Nephron (organoid): Measurements from ENCODE around the gene RANBP10.

Experiments used
- H3K27ac Mint-ChIP-seq, 3 experiments: 2 replicates each; pipeline ENCODE4 v1.8.0; 2020; ENCODE audit warnings: mixed read lengths in 3 of 3, mild to moderate bottlenecking in 2 of 3, moderate library complexity in 1 of 3
- H3K27me3 Mint-ChIP-seq: 2 replicates; pipeline ENCODE4 v1.8.0; 2021; ENCODE audit warnings: low read depth, mild to moderate bottlenecking, moderate library complexity, mixed read lengths
- H3K36me3 Mint-ChIP-seq: 2 replicates; pipeline ENCODE4 v1.8.0; 2020; ENCODE audit warnings: low read depth, mixed read lengths
- H3K4me1 Mint-ChIP-seq: 2 replicates; pipeline ENCODE4 v1.8.0; 2020; ENCODE audit warnings: mixed read lengths
- H3K4me3 Mint-ChIP-seq, 3 experiments: 2 replicates each; pipeline ENCODE4 v1.8.0; 2020; ENCODE audit warnings: mild to moderate bottlenecking in 3 of 3, mixed read lengths in 3 of 3, moderate library complexity in 2 of 3
- H3K9me3 Mint-ChIP-seq: 2 replicates; pipeline ENCODE4 v1.8.0; 2020; ENCODE audit warnings: mixed read lengths
- TF ChIP-seq, protein P1 (sequence below), 3 experiments: fragments of 200-600 bp; sonication (generic); IDR thresholded peaks; one replicate each; pipeline ENCODE4 v1.5.0; 2021; ENCODE audit warnings: antibody characterized with exemption in 3 of 3; ENCODE audit not compliant: unreplicated experiment in 3 of 3

RANBP10 gene

GRCh38 chr16:67749436-67750078 is 56.8 kb downstream of the RANBP10 start:
- Mint-ChIP-seq H3K9me3 (no peaks in the 10 kb centered on the region), H3K27me3 (no peaks in the 10 kb centered on the region), H3K36me3 (peaks cover 19% of the 10 kb centered on the region), H3K4me3 (no peak overlapping the region), H3K4me1 (no peaks in the 10 kb centered on the region), H3K27ac (no peak overlapping the region)
- TF ChIP-seq, protein P1, sequence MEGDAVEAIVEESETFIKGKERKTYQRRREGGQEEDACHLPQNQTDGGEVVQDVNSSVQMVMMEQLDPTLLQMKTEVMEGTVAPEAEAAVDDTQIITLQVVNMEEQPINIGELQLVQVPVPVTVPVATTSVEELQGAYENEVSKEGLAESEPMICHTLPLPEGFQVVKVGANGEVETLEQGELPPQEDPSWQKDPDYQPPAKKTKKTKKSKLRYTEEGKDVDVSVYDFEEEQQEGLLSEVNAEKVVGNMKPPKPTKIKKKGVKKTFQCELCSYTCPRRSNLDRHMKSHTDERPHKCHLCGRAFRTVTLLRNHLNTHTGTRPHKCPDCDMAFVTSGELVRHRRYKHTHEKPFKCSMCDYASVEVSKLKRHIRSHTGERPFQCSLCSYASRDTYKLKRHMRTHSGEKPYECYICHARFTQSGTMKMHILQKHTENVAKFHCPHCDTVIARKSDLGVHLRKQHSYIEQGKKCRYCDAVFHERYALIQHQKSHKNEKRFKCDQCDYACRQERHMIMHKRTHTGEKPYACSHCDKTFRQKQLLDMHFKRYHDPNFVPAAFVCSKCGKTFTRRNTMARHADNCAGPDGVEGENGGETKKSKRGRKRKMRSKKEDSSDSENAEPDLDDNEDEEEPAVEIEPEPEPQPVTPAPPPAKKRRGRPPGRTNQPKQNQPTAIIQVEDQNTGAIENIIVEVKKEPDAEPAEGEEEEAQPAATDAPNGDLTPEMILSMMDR (IDR thresholded peaks at IDR 0.05; ENCODE audit: unreplicated experiment in 3 of 3), result no peak

GRCh38 chr16:67748834-67749233 is 57.5 kb downstream of the RANBP10 start:
- H3K36me3 Mint-ChIP-seq, result peaks cover 25% of the 10 kb centered on the region
- TF ChIP-seq, protein P1 (IDR thresholded peaks at IDR 0.05; ENCODE audit: unreplicated experiment in 3 of 3), result no peak
- no peaks in the 10 kb centered on the region for H3K4me1 Mint-ChIP-seq
- H3K27me3 Mint-ChIP-seq, result no peaks in the 10 kb centered on the region
- H3K4me3 Mint-ChIP-seq, result no peak overlapping the region
- no peak overlapping the region for H3K27ac Mint-ChIP-seq
- no peaks in the 10 kb centered on the region for H3K9me3 Mint-ChIP-seq

DNA sequence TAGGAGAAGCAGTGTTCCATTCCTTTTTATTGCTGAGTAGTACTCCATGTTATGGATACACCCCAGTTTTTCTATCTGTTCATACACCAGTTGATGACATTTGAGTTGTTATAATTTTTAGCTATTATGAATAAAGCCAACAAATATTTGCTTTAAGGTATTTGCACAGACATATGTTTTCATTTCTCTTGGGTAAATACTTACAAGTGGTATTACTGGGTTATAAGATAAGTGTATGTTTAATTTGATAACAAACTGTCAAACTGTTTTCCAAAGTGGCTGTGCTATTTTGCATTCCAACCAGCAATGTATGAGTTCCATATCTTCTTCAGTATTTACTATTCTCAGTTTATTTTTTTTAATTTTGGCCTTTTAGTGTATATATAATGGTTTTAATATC is 59.5 kb downstream of the RANBP10 start:
- H3K27ac Mint-ChIP-seq, result no peak overlapping the region
- TF ChIP-seq, protein P1 (IDR thresholded peaks at IDR 0.05; ENCODE audit: unreplicated experiment in 3 of 3), result no peak
- H3K27me3 Mint-ChIP-seq, result no peaks in the 10 kb centered on the region
- H3K4me3 Mint-ChIP-seq, result no peak overlapping the region
- H3K4me1 Mint-ChIP-seq, result no peaks in the 10 kb centered on the region
- H3K36me3 Mint-ChIP-seq, result peaks cover 36% of the 10 kb centered on the region
- H3K9me3 Mint-ChIP-seq, result no peaks in the 10 kb centered on the region

GRCh38 chr16:67741118-67741517 is 65.2 kb downstream of the RANBP10 start:
- H3K4me3 Mint-ChIP-seq, result no peak overlapping the region
- no peaks in the 10 kb centered on the region for H3K27me3 Mint-ChIP-seq
- H3K27ac Mint-ChIP-seq, result no peak overlapping the region
- peaks cover 58% of the 10 kb centered on the region for H3K36me3 Mint-ChIP-seq
- H3K9me3 Mint-ChIP-seq, result no peaks in the 10 kb centered on the region
- TF ChIP-seq, protein P1 (IDR thresholded peaks at IDR 0.05; ENCODE audit: unreplicated experiment in 3 of 3), result no peak
- no peaks in the 10 kb centered on the region for H3K4me1 Mint-ChIP-seq

DNA sequence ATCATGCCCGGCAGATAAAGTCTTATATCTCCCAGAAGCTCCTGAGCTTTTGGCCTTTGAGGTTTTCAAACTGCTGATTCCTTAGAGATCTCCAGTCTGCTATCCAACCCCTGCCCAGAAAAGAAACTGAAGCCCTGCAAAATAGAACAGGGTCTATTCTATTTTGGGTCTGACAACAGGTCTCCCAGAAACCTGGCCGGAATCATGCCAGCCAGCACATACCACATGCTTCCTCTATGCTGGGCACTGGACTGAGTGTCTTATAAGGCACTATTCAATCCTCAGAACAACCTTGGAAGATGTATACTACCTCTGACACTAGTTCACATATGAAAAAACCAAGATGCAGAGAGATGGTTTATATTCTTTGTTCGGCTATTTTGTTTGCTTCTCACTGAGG is 66.0 kb downstream of the RANBP10 start:
- Mint-ChIP-seq H3K27me3 (no peaks in the 10 kb centered on the region), H3K36me3 (peaks cover 55% of the 10 kb centered on the region), H3K27ac (no peak overlapping the region), H3K4me1 (no peaks in the 10 kb centered on the region), H3K9me3 (no peaks in the 10 kb centered on the region), H3K4me3 (no peak overlapping the region)
- TF ChIP-seq, protein P1 (IDR thresholded peaks at IDR 0.05; ENCODE audit: unreplicated experiment in 3 of 3), result no peak

DNA sequence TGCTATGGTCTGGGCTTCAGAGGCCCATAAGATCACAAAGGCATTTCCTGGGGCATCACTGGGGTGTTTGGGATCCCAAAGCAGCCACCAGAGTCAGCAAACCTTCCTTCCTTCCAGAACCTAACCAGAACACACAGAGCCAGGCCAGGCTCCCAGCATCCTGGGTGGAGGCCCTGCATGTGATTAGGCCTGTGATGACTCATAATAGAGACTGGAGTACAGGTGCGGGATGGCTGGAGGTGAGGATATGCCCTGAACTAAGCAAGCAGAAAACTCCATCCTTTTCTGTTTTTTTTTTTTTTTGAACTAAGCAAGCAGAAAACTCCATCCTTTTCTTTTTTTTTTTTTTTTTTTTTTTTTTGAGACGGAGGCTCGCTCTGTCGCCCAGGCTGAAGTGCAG is 69.5 kb downstream of the RANBP10 start:
- no peaks in the 10 kb centered on the region for H3K9me3 Mint-ChIP-seq
- no peak overlapping the region for H3K27ac Mint-ChIP-seq
- peaks cover 35% of the 10 kb centered on the region for H3K36me3 Mint-ChIP-seq
- no peaks in the 10 kb centered on the region for H3K27me3 Mint-ChIP-seq
- H3K4me1 Mint-ChIP-seq, result no peaks in the 10 kb centered on the region
- TF ChIP-seq, protein P1 (IDR thresholded peaks at IDR 0.05; ENCODE audit: unreplicated experiment in 3 of 3), result no peak
- no peak overlapping the region for H3K4me3 Mint-ChIP-seq
